Measurements from ENCODE around the gene ACO1. TPM values are rescaled to one million over a fixed set of nuclear protein-coding genes. Genes with fewer than 3 reads are reported as not detected.

Gene ACO1
- total RNA-seq, 1 donor from 2014 or later: 37.6 TPM

DNA sequence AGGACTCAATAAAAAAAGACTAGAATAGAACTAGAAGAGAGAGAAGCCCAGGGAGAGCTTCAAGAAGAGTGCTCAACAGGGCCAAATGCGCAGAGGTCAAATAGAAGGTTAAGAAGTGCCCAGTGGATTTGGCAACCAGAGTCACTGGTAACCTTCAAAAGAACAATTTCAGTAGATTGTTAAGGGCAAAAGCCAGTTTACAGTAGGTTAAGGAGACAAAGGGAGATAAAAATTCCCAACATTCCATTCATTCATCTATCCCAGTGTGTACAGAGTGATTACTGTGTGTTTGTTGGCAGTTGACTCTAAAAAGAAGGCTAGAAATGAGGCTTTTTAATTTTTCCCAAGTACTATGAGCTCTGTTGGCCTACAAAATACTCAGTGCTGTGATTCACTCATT, 72.1 kb downstream of the ACO1 start:
- DNase-seq (ENCODE audit: low spot score): no peak
- no peaks in the 10 kb centered on the region for H3K79me2 ChIP-seq (ENCODE audit: low read depth)
- Mint-ChIP-seq H3K27ac (no peak overlapping the region), H3K9me3 (no peaks in the 10 kb centered on the region), H3K36me3 (peaks cover 12% of the 10 kb centered on the region), H3K27me3 (ENCODE audit: insufficient read depth, low read depth) (no peaks in the 10 kb centered on the region), H3K4me1 (no peaks in the 10 kb centered on the region), H3K4me3 (no peak overlapping the region)
- no peaks in the 10 kb centered on the region for H3K27me3 ChIP-seq
- no peaks in the 10 kb centered on the region for H3K4me1 ChIP-seq
- no peak overlapping the region for H2AFZ ChIP-seq (replicated peaks)
- no peak overlapping the region for H3K4me2 ChIP-seq
- H3K9ac ChIP-seq: no peak overlapping the region
- H3K4me3 ChIP-seq: no peak overlapping the region
- no peak overlapping the region for H3K27ac ChIP-seq
- no peaks in the 10 kb centered on the region for H3K9me3 ChIP-seq (ENCODE audit: low read depth)
- no peaks in the 10 kb centered on the region for H4K20me1 ChIP-seq (ENCODE audit: low read depth)
- no peaks in the 10 kb centered on the region for H3F3A ChIP-seq (ENCODE audit: low read depth)
- no peaks in the 10 kb centered on the region for H3K36me3 ChIP-seq
- TF ChIP-seq EZH2 (IDR thresholded peaks at IDR 0.05) (no peak), EZH2phosphoT487 (IDR thresholded peaks at IDR 0.05) (no peak)
- TF ChIP-seq, protein P1, sequence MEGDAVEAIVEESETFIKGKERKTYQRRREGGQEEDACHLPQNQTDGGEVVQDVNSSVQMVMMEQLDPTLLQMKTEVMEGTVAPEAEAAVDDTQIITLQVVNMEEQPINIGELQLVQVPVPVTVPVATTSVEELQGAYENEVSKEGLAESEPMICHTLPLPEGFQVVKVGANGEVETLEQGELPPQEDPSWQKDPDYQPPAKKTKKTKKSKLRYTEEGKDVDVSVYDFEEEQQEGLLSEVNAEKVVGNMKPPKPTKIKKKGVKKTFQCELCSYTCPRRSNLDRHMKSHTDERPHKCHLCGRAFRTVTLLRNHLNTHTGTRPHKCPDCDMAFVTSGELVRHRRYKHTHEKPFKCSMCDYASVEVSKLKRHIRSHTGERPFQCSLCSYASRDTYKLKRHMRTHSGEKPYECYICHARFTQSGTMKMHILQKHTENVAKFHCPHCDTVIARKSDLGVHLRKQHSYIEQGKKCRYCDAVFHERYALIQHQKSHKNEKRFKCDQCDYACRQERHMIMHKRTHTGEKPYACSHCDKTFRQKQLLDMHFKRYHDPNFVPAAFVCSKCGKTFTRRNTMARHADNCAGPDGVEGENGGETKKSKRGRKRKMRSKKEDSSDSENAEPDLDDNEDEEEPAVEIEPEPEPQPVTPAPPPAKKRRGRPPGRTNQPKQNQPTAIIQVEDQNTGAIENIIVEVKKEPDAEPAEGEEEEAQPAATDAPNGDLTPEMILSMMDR (IDR thresholded peaks at IDR 0.05): no peak

DNA sequence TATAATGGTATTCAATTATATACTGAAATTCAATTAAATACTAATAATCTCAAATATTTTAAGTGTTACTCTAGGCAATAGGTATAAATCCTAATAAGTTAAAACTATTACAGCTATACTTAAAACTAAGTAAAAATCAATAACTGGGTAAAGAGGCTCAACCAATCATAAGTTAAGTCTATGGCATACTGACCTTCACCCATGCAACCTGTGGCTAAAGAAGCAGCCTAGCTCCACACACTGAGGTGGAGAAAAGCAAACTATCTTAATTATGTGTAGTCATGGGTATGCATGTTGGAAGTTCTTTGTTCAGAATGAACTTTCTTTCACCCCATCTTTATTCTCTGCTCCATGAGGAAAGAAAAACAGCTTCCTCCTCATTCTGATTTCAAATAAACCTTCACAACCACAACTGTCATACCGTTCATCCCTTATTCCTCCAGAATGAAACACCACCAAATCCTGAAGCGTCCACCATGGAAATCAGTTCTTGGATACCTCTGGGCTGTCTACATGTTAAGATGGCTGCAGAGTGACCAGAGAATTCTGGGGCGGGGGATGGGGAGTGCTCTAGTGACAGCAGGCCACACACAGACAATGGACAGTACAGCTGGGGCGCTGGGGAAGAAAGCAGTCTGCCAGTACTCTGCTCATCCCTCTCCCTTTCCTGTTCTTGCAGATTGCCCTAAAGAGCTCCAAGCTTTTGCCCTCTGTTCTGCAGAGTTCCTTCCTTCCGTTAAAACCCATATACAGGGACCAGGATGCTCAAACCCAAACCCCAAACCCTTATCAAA, 79.3 kb downstream of the ACO1 start:
- H4K20me1 ChIP-seq (ENCODE audit: low read depth): no peaks in the 10 kb centered on the region

DNA sequence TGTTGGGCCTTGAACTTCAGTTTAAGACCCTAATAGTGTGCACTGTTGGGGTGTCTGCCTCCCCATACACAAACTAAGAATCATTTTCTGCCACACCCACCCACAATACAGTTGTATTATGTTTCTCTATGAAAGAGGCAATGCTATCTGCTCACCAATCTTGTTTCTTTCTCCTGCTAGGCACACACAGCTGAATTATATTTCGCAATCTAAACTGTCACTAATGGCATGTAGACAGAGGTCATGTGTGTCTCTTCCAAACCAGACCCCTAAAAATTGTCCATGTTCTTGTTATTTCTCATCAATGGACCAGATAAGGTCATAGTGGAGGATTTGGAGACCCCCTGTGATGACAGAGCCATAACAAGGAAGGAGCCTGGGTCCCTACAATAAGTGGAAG, 84.3 kb downstream of the ACO1 start:
- TF ChIP-seq, protein P1 (IDR thresholded peaks at IDR 0.05): no peak
- TF ChIP-seq EZH2phosphoT487 (IDR thresholded peaks at IDR 0.05) (no peak), EZH2 (IDR thresholded peaks at IDR 0.05) (no peak)
- Histone ChIP-seq H3F3A (ENCODE audit: low read depth) (no peaks in the 10 kb centered on the region), H4K20me1 (ENCODE audit: low read depth) (no peaks in the 10 kb centered on the region), H3K4me1 (no peaks in the 10 kb centered on the region), H3K9ac (no peak overlapping the region), H3K27me3 (no peaks in the 10 kb centered on the region), H3K9me3 (ENCODE audit: low read depth) (no peaks in the 10 kb centered on the region), H2AFZ (replicated peaks) (no peak overlapping the region), H3K27ac (no peak overlapping the region), H3K4me3 (no peak overlapping the region), H3K79me2 (ENCODE audit: low read depth) (no peaks in the 10 kb centered on the region), H3K36me3 (no peaks in the 10 kb centered on the region), H3K4me2 (no peak overlapping the region)
- no peak overlapping the region for H3K27ac Mint-ChIP-seq
- DNase-seq (ENCODE audit: low spot score): no peak
- no peaks in the 10 kb centered on the region for H3K27me3 Mint-ChIP-seq (ENCODE audit: insufficient read depth, low read depth)
- no peaks in the 10 kb centered on the region for H3K9me3 Mint-ChIP-seq
- H3K4me1 Mint-ChIP-seq: no peaks in the 10 kb centered on the region
- H3K36me3 Mint-ChIP-seq: peaks cover 5% of the 10 kb centered on the region
- H3K4me3 Mint-ChIP-seq: no peak overlapping the region

More for the DNA sequence above, 79.3 kb downstream of the ACO1 start:
- Histone ChIP-seq H3K27me3 (no peaks in the 10 kb centered on the region), H2AFZ (replicated peaks) (no peak overlapping the region), H3K4me1 (no peaks in the 10 kb centered on the region), H3K9ac (no peak overlapping the region), H3K36me3 (no peaks in the 10 kb centered on the region), H3K79me2 (ENCODE audit: low read depth) (no peaks in the 10 kb centered on the region), H3K4me3 (no peak overlapping the region), H3F3A (ENCODE audit: low read depth) (no peaks in the 10 kb centered on the region), H3K9me3 (ENCODE audit: low read depth) (no peaks in the 10 kb centered on the region), H3K4me2 (no peak overlapping the region), H3K27ac (no peak overlapping the region)
- Mint-ChIP-seq H3K4me1 (no peaks in the 10 kb centered on the region), H3K36me3 (peaks cover 3% of the 10 kb centered on the region), H3K4me3 (no peak overlapping the region), H3K9me3 (no peaks in the 10 kb centered on the region), H3K27ac (peak overlapping the region; percentile 72), H3K27me3 (ENCODE audit: insufficient read depth, low read depth) (no peaks in the 10 kb centered on the region)
- DNase-seq (ENCODE audit: low spot score): peak; percentile 42
- no peak for TF ChIP-seq EZH2 (IDR thresholded peaks at IDR 0.05)
- no peak for TF ChIP-seq EZH2phosphoT487 (IDR thresholded peaks at IDR 0.05)
- TF ChIP-seq, protein P1 (IDR thresholded peaks at IDR 0.05): no peak
